PC-3 (cell line): ENCODE measurements around the gene MAN1B1. TPM values are rescaled to one million over a fixed set of nuclear protein-coding genes. Genes with fewer than 3 reads are reported as not detected.

Source experiments
- ATAC-seq: fragments of 200-7000 bp; cut with Tn5 transposase; 2 replicates; pipeline ENCODE4 v1.9.1; 2020; ENCODE audit warnings: mild to moderate bottlenecking, moderate library complexity
- BruUV-seq: library from RNA; stranded (reverse); fragments of 400-500 nt; replicated peaks from 2 replicates; lab custom pipeline; 2021; lab: Mats Ljungman, UMichigan
- CTCF ChIA-PET: fragments of 300-600 bp; sonication (Branson Sonifier 250); formaldehyde crosslinking; loops from one replicate; lab custom pipeline; 2022; ENCODE audit warnings: antibody characterized with exemption; lab: Charles Lee
- POLR2A ChIA-PET: fragments of 300-600 bp; sonication (Branson Sonifier 250); formaldehyde crosslinking; loops from one replicate; lab custom pipeline; 2022; ENCODE audit warnings: antibody characterized with exemption; ENCODE audit not compliant: unreplicated experiment; lab: Charles Lee
- DNase-seq: peaks from one replicate; pipeline ENCODE4 v3.0.0-alpha.2; 2015
- H2AFZ ChIP-seq: fragments of 300-600 bp; sonication (generic); 2 replicates; pipeline ENCODE4 v1.6.0; 2016; ENCODE audit warnings: antibody characterized with exemption, low read length
- H3F3A ChIP-seq: fragments of 300-600 bp; sonication (generic); one replicate; pipeline ENCODE4 v1.6.0; 2017; ENCODE audit warnings: antibody characterized with exemption, low read length, control low read depth, mild to moderate bottlenecking; ENCODE audit not compliant: unreplicated experiment
- H3K27ac ChIP-seq: fragments of 300-600 bp; sonication (generic); 2 replicates; pipeline ENCODE4 v1.5.1; 2016; ENCODE audit warnings: mild to moderate bottlenecking, low read length
- H3K27me3 ChIP-seq: fragments of 300-600 bp; sonication (generic); 2 replicates; pipeline ENCODE4 v1.6.1; 2016; ENCODE audit warnings: low read length, mixed read lengths
- H3K36me3 ChIP-seq: fragments of 300-600 bp; sonication (generic); 2 replicates; pipeline ENCODE4 v1.6.1; 2016; ENCODE audit warnings: low read depth, mixed run types, low read length, mixed read lengths
- H3K4me1 ChIP-seq: fragments of 300-600 bp; sonication (generic); 2 replicates; pipeline ENCODE4 v1.5.1; 2016; ENCODE audit warnings: low read length; ENCODE audit not compliant: insufficient read depth
- H3K4me2 ChIP-seq: fragments of 300-600 bp; sonication (generic); 2 replicates; pipeline ENCODE4 v1.6.0; 2016; ENCODE audit warnings: low read length
- H3K4me3 ChIP-seq: fragments of 300-600 bp; sonication (generic); 2 replicates; pipeline ENCODE4 v1.5.1; 2016; ENCODE audit warnings: mild to moderate bottlenecking, low read length, mixed read lengths
- H3K79me2 ChIP-seq: fragments of 300-600 bp; sonication (generic); 2 replicates; pipeline ENCODE4 v1.6.1; 2017; ENCODE audit warnings: low read length, mixed read lengths
- H3K9ac ChIP-seq: fragments of 300-600 bp; sonication (generic); 2 replicates; pipeline ENCODE4 v1.6.0; 2016; ENCODE audit warnings: mild to moderate bottlenecking, low read length
- H3K9me2 ChIP-seq: fragments of 300-600 bp; sonication (generic); replicated peaks from 2 replicates; pipeline ENCODE4 v1.6.1; 2016; ENCODE audit warnings: mixed run types, low read length, mixed read lengths
- H3K9me3 ChIP-seq: fragments of 300-600 bp; sonication (generic); 2 replicates; pipeline ENCODE4 v1.6.1; 2016; ENCODE audit warnings: low read length, mixed read lengths
- H4K20me1 ChIP-seq: fragments of 300-600 bp; sonication (generic); 2 replicates; pipeline ENCODE4 v1.6.1; 2016; ENCODE audit warnings: low read length, mixed read lengths
- EZH2 ChIP-seq: fragments of 300-600 bp; sonication (generic); IDR thresholded peaks from one replicate; pipeline ENCODE4 v1.6.1; 2017; ENCODE audit warnings: antibody characterized with exemption, mild to moderate bottlenecking, low read length; ENCODE audit not compliant: unreplicated experiment
- EZH2phosphoT487 ChIP-seq: fragments of 300-600 bp; sonication (generic); IDR thresholded peaks from 2 replicates; pipeline ENCODE4 v1.6.1; 2018; ENCODE audit warnings: mild to moderate bottlenecking, antibody characterized with exemption, low read length, borderline replicate concordance
- intact Hi-C: fragments of 100-400 bp; cut with micrococcal nuclease; formaldehyde crosslinking; loops from 2 replicates; pipeline ENCODE4 v1.9.0; 2023
- total RNA-seq: library from RNA; depleted of rRNA; stranded (reverse); fragments of >200 nt; gene quantifications from 2 replicates; pipeline ENCODE4 v1.2.3, GENCODE V29; 2014
- TF ChIP-seq, protein P1 (sequence below): fragments of 300-600 bp; sonication (generic); conservative IDR thresholded peaks from 2 replicates; pipeline ENCODE4 v1.5.1; 2017; ENCODE audit warnings: antibody characterized with exemption, low read depth, mild to moderate bottlenecking, low read length

Gene MAN1B1
- total RNA-seq, 1 experiment from 2014 or later = 65.5 TPM

GRCh38 chr9:137128158-137128861 is 41.5 kb downstream of the MAN1B1 start:
- no peak for TF ChIP-seq EZH2
- TF ChIP-seq, protein P1, sequence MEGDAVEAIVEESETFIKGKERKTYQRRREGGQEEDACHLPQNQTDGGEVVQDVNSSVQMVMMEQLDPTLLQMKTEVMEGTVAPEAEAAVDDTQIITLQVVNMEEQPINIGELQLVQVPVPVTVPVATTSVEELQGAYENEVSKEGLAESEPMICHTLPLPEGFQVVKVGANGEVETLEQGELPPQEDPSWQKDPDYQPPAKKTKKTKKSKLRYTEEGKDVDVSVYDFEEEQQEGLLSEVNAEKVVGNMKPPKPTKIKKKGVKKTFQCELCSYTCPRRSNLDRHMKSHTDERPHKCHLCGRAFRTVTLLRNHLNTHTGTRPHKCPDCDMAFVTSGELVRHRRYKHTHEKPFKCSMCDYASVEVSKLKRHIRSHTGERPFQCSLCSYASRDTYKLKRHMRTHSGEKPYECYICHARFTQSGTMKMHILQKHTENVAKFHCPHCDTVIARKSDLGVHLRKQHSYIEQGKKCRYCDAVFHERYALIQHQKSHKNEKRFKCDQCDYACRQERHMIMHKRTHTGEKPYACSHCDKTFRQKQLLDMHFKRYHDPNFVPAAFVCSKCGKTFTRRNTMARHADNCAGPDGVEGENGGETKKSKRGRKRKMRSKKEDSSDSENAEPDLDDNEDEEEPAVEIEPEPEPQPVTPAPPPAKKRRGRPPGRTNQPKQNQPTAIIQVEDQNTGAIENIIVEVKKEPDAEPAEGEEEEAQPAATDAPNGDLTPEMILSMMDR = no peak
- no peak for TF ChIP-seq EZH2phosphoT487
- Histone ChIP-seq H3F3A (no peaks in the 10 kb centered on the region), H3K4me3 (peak overlapping the region; percentile 83), H3K4me2 (peak overlapping the region; percentile 100), H3K4me1 (peaks cover 10% of the 10 kb centered on the region; the same call in 1 of the 2 replicates), H3K36me3 (no peaks in the 10 kb centered on the region), H3K9me3 (no peaks in the 10 kb centered on the region), H3K9ac (peak overlapping the region; percentile 96), H3K79me2 (peaks cover 38% of the 10 kb centered on the region), H3K9me2 (no peaks in the 10 kb centered on the region), H2AFZ (0 out of 2 replicates have a peak overlapping the region, but pooled peaks have one; percentile 84), H3K27me3 (no peaks in the 10 kb centered on the region), H3K27ac (no peak overlapping the region; the same call in 1 of the 2 replicates), H4K20me1 (no peaks in the 10 kb centered on the region)
- DNase-seq (no peak), ATAC-seq (no peak)
- CTCF ChIA-PET = interaction anchor here (0.6 kb wide), 2 partner anchors 102 to 396 kb away, joined by 3 to 5 read pairs; no protein-coding TSS in a partner anchor
- POLR2A ChIA-PET = no interaction called here
- BruUV-seq = TSS peak; percentile 59
- intact Hi-C loops = no loop called here

- Histone ChIP-seq H3K27ac (peak overlapping the region; percentile 37), H3K4me2 (peak overlapping the region; percentile 100), H3K27me3 (no peaks in the 10 kb centered on the region), H3K9me3 (no peaks in the 10 kb centered on the region), H3K9me2 (no peaks in the 10 kb centered on the region), H2AFZ (peak overlapping the region; percentile 84), H3F3A (no peaks in the 10 kb centered on the region), H3K79me2 (peaks cover 38% of the 10 kb centered on the region), H3K36me3 (no peaks in the 10 kb centered on the region), H3K4me3 (peak overlapping the region; percentile 83), H3K4me1 (peaks cover 10% of the 10 kb centered on the region; the same call in 1 of the 2 replicates), H3K9ac (peak overlapping the region; percentile 96), H4K20me1 (no peaks in the 10 kb centered on the region)
- intact Hi-C loops = no loop called here
- no peak for DNase-seq
- peak; percentile 13 for ATAC-seq
- POLR2A ChIA-PET = no interaction called here
- CTCF ChIA-PET = interaction anchor here (1.0 kb wide), 1 partner anchor 22 kb away, joined by 6 read pairs; no protein-coding TSS in a partner anchor
- BruUV-seq = no TSS peak
- TF ChIP-seq EZH2phosphoT487 (no peak), EZH2 (no peak)
- TF ChIP-seq, protein P1 = no peak
Measured at GRCh38 chr9:137128862-137129455, 42.2 kb downstream of the MAN1B1 start.
